Activated CD8-positive, alpha-beta memory T cell treated with anti-CD3 and anti-CD28 coated beads for 24 hours (primary cell): ENCODE data around the gene TESMIN.

Experiments used
- DNase-seq: peaks from one replicate; pipeline ENCODE4 v3.0.0-alpha.2; 2020

The TESMIN gene

GRCh38 chr11:68751331-68751856, at the start of gene TESMIN:
TESMIN (minus strand) TSS chr11:68751520; CDS start chr11:68750660, 860 bp downstream.
- peak; percentile 97 for DNase-seq

GRCh38 chr11:68798221-68798813, 47.0 kb upstream of the TESMIN start:
- peak; percentile 76 for DNase-seq

- no peak for DNase-seq
Observed at GRCh38 chr11:68796801-68797200, 45.5 kb upstream of the TESMIN start.

- DNase-seq, result no peak
Observed at GRCh38 chr11:68792400-68792966, 41.2 kb upstream of the TESMIN start.

GRCh38 chr11:68784653-68785052, 33.3 kb upstream of the TESMIN start:
- no peak for DNase-seq

- no peak for DNase-seq
Observed at GRCh38 chr11:68783216-68783821, 32.0 kb upstream of the TESMIN start.

- no peak for DNase-seq
Observed at GRCh38 chr11:68782711-68783110, 31.4 kb upstream of the TESMIN start.

- DNase-seq, result no peak
Observed at GRCh38 chr11:68780829-68781228, 29.5 kb upstream of the TESMIN start.

GRCh38 chr11:68778205-68778604, 26.9 kb upstream of the TESMIN start:
- no peak for DNase-seq

GRCh38 chr11:68776442-68777235, 25.3 kb upstream of the TESMIN start:
- no peak for DNase-seq

- no peak for DNase-seq
Observed at GRCh38 chr11:68775951-68776388, 24.6 kb upstream of the TESMIN start.

GRCh38 chr11:68774194-68774585, 22.9 kb upstream of the TESMIN start:
- no peak for DNase-seq

- DNase-seq, result no peak
Observed at GRCh38 chr11:68773521-68774193, 22.3 kb upstream of the TESMIN start.

GRCh38 chr11:68772936-68773335, 21.6 kb upstream of the TESMIN start:
- no peak for DNase-seq

GRCh38 chr11:68770781-68771180, 19.5 kb upstream of the TESMIN start:
- DNase-seq, result no peak

GRCh38 chr11:68767672-68768071, 16.4 kb upstream of the TESMIN start:
- no peak for DNase-seq

GRCh38 chr11:68766786-68767185, 15.5 kb upstream of the TESMIN start:
- no peak for DNase-seq

GRCh38 chr11:68764746-68765145, 13.4 kb upstream of the TESMIN start:
- no peak for DNase-seq

GRCh38 chr11:68763926-68764657, 12.8 kb upstream of the TESMIN start:
- DNase-seq, result no peak

- DNase-seq, result no peak
Observed at GRCh38 chr11:68763181-68763721, 11.9 kb upstream of the TESMIN start.

- no peak for DNase-seq
Observed at GRCh38 chr11:68762481-68762880, 11.2 kb upstream of the TESMIN start.

- no peak for DNase-seq
Observed at GRCh38 chr11:68761801-68762200, 10.5 kb upstream of the TESMIN start.
